PC-9 (cell line): ENCODE measurements around the gene MYLK3. TPM values are rescaled to one million over a fixed set of nuclear protein-coding genes. Genes with fewer than 3 reads are reported as not detected.

Source experiments
- BruUV-seq: library from RNA; stranded (reverse); fragments of 400-500 nt; replicated peaks from 2 replicates; lab custom pipeline; 2021; lab: Mats Ljungman, UMichigan
- CTCF ChIA-PET: fragments of 300-600 bp; sonication (Branson Sonifier 250); formaldehyde crosslinking; loops from one replicate; lab custom pipeline; 2022; ENCODE audit warnings: antibody characterized with exemption; lab: Charles Lee
- POLR2A ChIA-PET: fragments of 300-600 bp; sonication (Branson Sonifier 250); formaldehyde crosslinking; loops from one replicate; lab custom pipeline; 2022; ENCODE audit warnings: antibody characterized with exemption; ENCODE audit not compliant: unreplicated experiment; lab: Charles Lee
- DNase-seq, 2 experiments: peaks; one replicate each; pipeline versions ENCODE4 v3.0.0 to v3.0.0-alpha.2; 2015 to 2022; ENCODE audit warnings: mixed read lengths in 1 of 2
- H2AFZ ChIP-seq: fragments of 200-600 bp; sonication (generic); 2 replicates; pipeline ENCODE4 v1.8.1; 2017; ENCODE audit warnings: antibody characterized with exemption
- H3F3A ChIP-seq: fragments of 200-600 bp; sonication (generic); 2 replicates; pipeline ENCODE4 v1.8.1; 2017; ENCODE audit warnings: antibody characterized with exemption, mild to moderate bottlenecking, low read depth; ENCODE audit not compliant: insufficient read depth
- H3K27ac ChIP-seq: fragments of 200-600 bp; sonication (generic); 2 replicates; pipeline ENCODE4 v1.6.1; 2016; ENCODE audit warnings: mixed run types
- H3K27me3 ChIP-seq: fragments of 200-600 bp; sonication (generic); 2 replicates; pipeline ENCODE4 v1.6.1; 2016; ENCODE audit warnings: low read depth, mixed run types; ENCODE audit not compliant: insufficient read depth
- H3K36me3 ChIP-seq: fragments of 200-600 bp; sonication (generic); 2 replicates; pipeline ENCODE4 v1.6.1; 2016; ENCODE audit warnings: low read depth, mixed run types
- H3K4me1 ChIP-seq: fragments of 200-600 bp; sonication (generic); replicated peaks from 2 replicates; pipeline ENCODE4 v1.6.1; 2016; ENCODE audit warnings: mixed run types; ENCODE audit not compliant: insufficient read depth
- H3K4me2 ChIP-seq: fragments of 200-600 bp; sonication (generic); 2 replicates; pipeline ENCODE4 v1.6.1; 2017; ENCODE audit warnings: mixed run types
- H3K4me3 ChIP-seq: fragments of 200-600 bp; sonication (generic); 2 replicates; pipeline ENCODE4 v1.6.1; 2016; ENCODE audit warnings: mixed run types
- H3K79me2 ChIP-seq: fragments of 200-600 bp; sonication (generic); 2 replicates; pipeline ENCODE4 v1.6.1; 2017; ENCODE audit warnings: low read depth, mixed run types
- H3K9me2 ChIP-seq: fragments of 200-600 bp; sonication (generic); 2 replicates; pipeline ENCODE4 v1.8.1; 2017; ENCODE audit warnings: mild to moderate bottlenecking; ENCODE audit not compliant: insufficient read depth
- H3K9me3 ChIP-seq: fragments of 200-600 bp; sonication (generic); 2 replicates; pipeline ENCODE4 v1.8.1; 2016; ENCODE audit warnings: low read depth; ENCODE audit not compliant: insufficient read depth
- H4K20me1 ChIP-seq: fragments of 200-600 bp; sonication (generic); 2 replicates; pipeline ENCODE4 v1.8.1; 2017; ENCODE audit not compliant: insufficient read depth
- EZH2 ChIP-seq: fragments of 200-600 bp; sonication (generic); IDR thresholded peaks from 2 replicates; pipeline ENCODE4 v1.8.0; 2017; ENCODE audit warnings: antibody characterized with exemption, low read depth
- intact Hi-C: fragments of 100-400 bp; cut with micrococcal nuclease; formaldehyde crosslinking; loops from one replicate; pipeline ENCODE4 v1.10.0; 2022; ENCODE audit not compliant: unreplicated experiment
- total RNA-seq: library from RNA; stranded (reverse); gene quantifications from 2 replicates; pipeline ENCODE4 v1.2.3, GENCODE V29; 2021
- TF ChIP-seq, protein P1 (sequence below): fragments of 200-600 bp; sonication (generic); conservative IDR thresholded peaks from 2 replicates; pipeline ENCODE4 v1.6.1; 2017; ENCODE audit warnings: mixed run types, antibody characterized with exemption, mild to moderate bottlenecking, moderate library complexity

MYLK3 gene
- total RNA-seq, 1 experiment from 2014 or later = 0.68 TPM

DNA sequence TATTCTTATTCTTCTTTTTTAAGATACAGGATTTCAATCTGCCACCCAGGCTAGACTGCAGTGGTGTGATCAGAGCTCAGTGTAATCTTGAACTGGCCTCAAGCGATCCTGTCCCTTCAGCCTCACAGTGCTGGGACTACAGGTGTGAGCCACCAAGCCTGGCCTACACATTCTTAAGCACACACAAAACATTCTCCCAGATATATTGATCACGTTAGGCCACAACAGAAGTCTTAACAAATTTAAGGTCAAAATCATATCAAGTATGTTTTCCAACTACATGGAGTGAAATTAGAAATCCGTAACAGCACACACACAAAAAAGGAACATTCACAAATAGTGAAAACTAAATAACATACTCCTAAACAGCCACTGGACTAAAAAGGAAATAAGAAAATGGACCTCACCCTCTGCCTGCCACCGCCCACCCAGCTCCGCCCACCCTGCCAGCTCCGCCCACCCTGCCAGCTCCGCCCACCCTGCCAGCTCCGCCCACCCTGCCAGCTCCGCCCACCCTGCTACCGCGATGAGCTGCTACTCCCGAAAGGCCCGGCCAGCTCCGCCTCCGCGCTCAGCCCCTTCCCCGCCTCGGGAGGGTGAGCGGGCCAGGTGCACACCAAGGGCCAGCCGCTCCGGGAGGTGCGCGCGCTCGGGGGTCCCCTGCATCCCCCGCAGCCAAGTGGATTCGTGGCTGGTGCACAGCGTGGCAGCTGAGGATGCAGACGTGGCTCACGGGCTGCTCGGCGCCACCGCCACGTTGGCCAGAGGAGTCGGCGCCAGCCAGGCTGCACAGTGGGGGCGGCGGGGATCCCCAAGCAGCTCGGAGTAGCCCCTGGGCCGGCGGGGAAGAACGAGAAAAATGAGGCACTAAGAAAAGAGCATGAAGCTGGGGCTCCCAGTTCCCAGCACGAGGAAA, 41.6 kb upstream of the MYLK3 start:
- Histone ChIP-seq H3K36me3 (no peaks in the 10 kb centered on the region), H3F3A (no peaks in the 10 kb centered on the region), H4K20me1 (no peaks in the 10 kb centered on the region), H3K4me3 (peak overlapping the region; percentile 84), H2AFZ (peak overlapping the region; percentile 91), H3K27me3 (no peaks in the 10 kb centered on the region), H3K9me3 (0 out of 2 replicates have a peak, but pooled peaks cover 6% of the 10 kb centered on the region), H3K4me1 (peaks cover 4% of the 10 kb centered on the region; the same call in 1 of the 2 replicates), H3K79me2 (no peaks in the 10 kb centered on the region), H3K27ac (no peak overlapping the region), H3K4me2 (peak overlapping the region; percentile 86), H3K9me2 (no peaks in the 10 kb centered on the region)
- no TSS peak for BruUV-seq
- intact Hi-C loops = no loop called here
- CTCF ChIA-PET = interaction anchor here (0.6 to 1.2 kb wide), 2 partner anchors 12 to 158 kb away, joined by 3 read pairs; no protein-coding TSS in a partner anchor
- DNase-seq = peak in 1 of 2 experiments; percentile 72
- POLR2A ChIA-PET = interaction anchor here (0.5 to 0.7 kb wide), 2 partner anchors 8 to 112 kb away, joined by 3 to 11 read pairs; no protein-coding TSS in a partner anchor
- TF ChIP-seq, protein P1, sequence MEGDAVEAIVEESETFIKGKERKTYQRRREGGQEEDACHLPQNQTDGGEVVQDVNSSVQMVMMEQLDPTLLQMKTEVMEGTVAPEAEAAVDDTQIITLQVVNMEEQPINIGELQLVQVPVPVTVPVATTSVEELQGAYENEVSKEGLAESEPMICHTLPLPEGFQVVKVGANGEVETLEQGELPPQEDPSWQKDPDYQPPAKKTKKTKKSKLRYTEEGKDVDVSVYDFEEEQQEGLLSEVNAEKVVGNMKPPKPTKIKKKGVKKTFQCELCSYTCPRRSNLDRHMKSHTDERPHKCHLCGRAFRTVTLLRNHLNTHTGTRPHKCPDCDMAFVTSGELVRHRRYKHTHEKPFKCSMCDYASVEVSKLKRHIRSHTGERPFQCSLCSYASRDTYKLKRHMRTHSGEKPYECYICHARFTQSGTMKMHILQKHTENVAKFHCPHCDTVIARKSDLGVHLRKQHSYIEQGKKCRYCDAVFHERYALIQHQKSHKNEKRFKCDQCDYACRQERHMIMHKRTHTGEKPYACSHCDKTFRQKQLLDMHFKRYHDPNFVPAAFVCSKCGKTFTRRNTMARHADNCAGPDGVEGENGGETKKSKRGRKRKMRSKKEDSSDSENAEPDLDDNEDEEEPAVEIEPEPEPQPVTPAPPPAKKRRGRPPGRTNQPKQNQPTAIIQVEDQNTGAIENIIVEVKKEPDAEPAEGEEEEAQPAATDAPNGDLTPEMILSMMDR = no peak
- TF ChIP-seq EZH2 = no peak

DNA sequence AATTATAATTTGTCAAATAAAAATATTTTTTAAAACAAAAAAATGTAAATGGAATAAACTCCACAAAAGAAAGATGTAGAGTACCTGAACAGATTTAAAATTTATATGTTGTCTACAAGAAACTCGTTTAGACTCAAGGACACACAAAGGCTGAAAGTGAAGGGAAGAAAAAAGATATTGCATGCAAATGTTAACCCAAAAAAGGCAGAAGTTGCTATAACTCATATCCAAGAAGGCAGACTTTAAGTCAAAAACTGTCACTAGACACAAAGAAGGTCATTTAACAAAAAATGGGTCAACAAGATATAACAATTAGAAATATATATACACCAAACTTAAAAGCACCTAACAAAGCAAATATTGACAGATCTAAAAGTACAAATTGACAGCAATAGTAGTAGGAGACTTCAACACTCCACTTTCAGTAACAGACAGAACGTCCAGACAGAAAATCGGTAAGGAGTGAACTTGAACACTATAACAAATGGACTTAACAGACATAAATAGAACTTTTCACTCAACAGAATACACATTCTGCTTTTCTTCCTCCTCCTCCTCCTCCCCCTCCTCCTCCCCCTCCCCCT, 40.8 kb upstream of the MYLK3 start:
- Histone ChIP-seq H3K4me3 (no peak overlapping the region), H3F3A (no peaks in the 10 kb centered on the region), H4K20me1 (no peaks in the 10 kb centered on the region), H2AFZ (no peak overlapping the region), H3K36me3 (no peaks in the 10 kb centered on the region), H3K4me1 (peaks cover 4% of the 10 kb centered on the region; the same call in 1 of the 2 replicates), H3K9me3 (0 out of 2 replicates have a peak, but pooled peaks cover 4% of the 10 kb centered on the region), H3K79me2 (no peaks in the 10 kb centered on the region), H3K27me3 (no peaks in the 10 kb centered on the region), H3K9me2 (no peaks in the 10 kb centered on the region), H3K27ac (no peak overlapping the region), H3K4me2 (peak overlapping the region; percentile 86; the same call in 1 of the 2 replicates)
- intact Hi-C loops = no loop called here
- ChIA-PET CTCF (interaction anchor here (1.2 kb wide), 1 partner anchor 13 kb away, joined by 3 read pairs; no protein-coding TSS in a partner anchor), POLR2A (no interaction called here)
- no peak for DNase-seq
- no TSS peak for BruUV-seq
- TF ChIP-seq, protein P1 = no peak
- no peak for TF ChIP-seq EZH2

DNA sequence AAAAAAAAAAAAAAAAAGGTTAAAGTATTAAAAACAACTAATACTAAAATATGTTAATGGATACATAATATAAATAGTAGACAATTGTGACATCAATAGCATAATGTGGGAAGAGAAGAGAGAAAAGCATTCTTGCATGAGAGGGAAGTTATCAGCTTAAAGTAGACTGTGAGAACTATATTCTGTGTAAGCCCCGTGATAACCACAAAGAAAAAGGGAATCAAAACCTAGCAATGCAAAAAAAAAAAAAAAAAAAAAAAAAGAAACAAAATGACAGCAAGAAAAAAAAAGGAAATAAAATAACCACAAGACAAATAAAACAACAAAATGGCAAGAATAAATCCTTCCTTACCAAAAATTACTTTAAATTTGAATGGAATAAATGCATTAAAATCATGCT, 39.8 kb upstream of the MYLK3 start:
- CTCF ChIA-PET = no interaction called here
- no TSS peak for BruUV-seq
- no peaks in the 10 kb centered on the region for H3K36me3 ChIP-seq
- no peak overlapping the region for H3K4me2 ChIP-seq
- no peaks in the 10 kb centered on the region for H3K27me3 ChIP-seq
- POLR2A ChIA-PET = no interaction called here
- H3K9me2 ChIP-seq = 0 out of 2 replicates have a peak, but pooled peaks cover 4% of the 10 kb centered on the region
- no peaks in the 10 kb centered on the region for H3K79me2 ChIP-seq
- H3K4me3 ChIP-seq = no peak overlapping the region
- no peak overlapping the region for H3K27ac ChIP-seq
- H4K20me1 ChIP-seq = no peaks in the 10 kb centered on the region
- TF ChIP-seq, protein P1 = no peak
- TF ChIP-seq EZH2 = no peak
- no peak overlapping the region for H2AFZ ChIP-seq
- no peaks in the 10 kb centered on the region for H3K9me3 ChIP-seq
- H3K4me1 ChIP-seq = peaks cover 4% of the 10 kb centered on the region; the same call in 1 of the 2 replicates
- no peak for DNase-seq
- no peaks in the 10 kb centered on the region for H3F3A ChIP-seq
- intact Hi-C loops = no loop called here
